ENCODE measurements around the gene ABCA13. TPM values are rescaled to one million over a fixed set of nuclear protein-coding genes. Genes with fewer than 3 reads are reported as not detected.

Gene ABCA13
- total RNA-seq, 1 experiment from 2014 or later, result 1.7 TPM

- no peak overlapping the region for H3K4me3 ChIP-seq (ENCODE audit: low read depth in 2 of 2, low read length in 2 of 2)
- no peaks in the 10 kb centered on the region for H3K4me1 ChIP-seq (ENCODE audit: control insufficient read depth, insufficient read depth, low read length)
- ChIA-PET POLR2A (no interaction called here), CTCF (no interaction called here)
- ATAC-seq (no peak), DNase-seq (ENCODE audit: low read depth, low spot score) (no peak)
- BruUV-seq (replicated peaks), result no TSS peak
- in situ Hi-C loops (cut with HindIII; ENCODE audit: low pct_unique_long_range_greater_than_20kb, low sequenced_read_pairs), result no loop called here
- H3K36me3 ChIP-seq (ENCODE audit: control insufficient read depth, insufficient read depth, low read length), result no peaks in the 10 kb centered on the region
- TF ChIP-seq SIN3A (IDR thresholded peaks at IDR 0.05; ENCODE audit: borderline replicate concordance, insufficient read depth, low read depth, low read length) (no peak), POLR2AphosphoS5 (IDR thresholded peaks at IDR 0.05; ENCODE audit: low read depth, low read length) (no peak), TCF7L2 (IDR thresholded peaks at IDR 0.05; ENCODE audit: low read depth, low read length) (no peak)
- TF ChIP-seq, protein P1, sequence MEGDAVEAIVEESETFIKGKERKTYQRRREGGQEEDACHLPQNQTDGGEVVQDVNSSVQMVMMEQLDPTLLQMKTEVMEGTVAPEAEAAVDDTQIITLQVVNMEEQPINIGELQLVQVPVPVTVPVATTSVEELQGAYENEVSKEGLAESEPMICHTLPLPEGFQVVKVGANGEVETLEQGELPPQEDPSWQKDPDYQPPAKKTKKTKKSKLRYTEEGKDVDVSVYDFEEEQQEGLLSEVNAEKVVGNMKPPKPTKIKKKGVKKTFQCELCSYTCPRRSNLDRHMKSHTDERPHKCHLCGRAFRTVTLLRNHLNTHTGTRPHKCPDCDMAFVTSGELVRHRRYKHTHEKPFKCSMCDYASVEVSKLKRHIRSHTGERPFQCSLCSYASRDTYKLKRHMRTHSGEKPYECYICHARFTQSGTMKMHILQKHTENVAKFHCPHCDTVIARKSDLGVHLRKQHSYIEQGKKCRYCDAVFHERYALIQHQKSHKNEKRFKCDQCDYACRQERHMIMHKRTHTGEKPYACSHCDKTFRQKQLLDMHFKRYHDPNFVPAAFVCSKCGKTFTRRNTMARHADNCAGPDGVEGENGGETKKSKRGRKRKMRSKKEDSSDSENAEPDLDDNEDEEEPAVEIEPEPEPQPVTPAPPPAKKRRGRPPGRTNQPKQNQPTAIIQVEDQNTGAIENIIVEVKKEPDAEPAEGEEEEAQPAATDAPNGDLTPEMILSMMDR (IDR thresholded peaks at IDR 0.05), result no peak
- TF ChIP-seq, protein P2, sequence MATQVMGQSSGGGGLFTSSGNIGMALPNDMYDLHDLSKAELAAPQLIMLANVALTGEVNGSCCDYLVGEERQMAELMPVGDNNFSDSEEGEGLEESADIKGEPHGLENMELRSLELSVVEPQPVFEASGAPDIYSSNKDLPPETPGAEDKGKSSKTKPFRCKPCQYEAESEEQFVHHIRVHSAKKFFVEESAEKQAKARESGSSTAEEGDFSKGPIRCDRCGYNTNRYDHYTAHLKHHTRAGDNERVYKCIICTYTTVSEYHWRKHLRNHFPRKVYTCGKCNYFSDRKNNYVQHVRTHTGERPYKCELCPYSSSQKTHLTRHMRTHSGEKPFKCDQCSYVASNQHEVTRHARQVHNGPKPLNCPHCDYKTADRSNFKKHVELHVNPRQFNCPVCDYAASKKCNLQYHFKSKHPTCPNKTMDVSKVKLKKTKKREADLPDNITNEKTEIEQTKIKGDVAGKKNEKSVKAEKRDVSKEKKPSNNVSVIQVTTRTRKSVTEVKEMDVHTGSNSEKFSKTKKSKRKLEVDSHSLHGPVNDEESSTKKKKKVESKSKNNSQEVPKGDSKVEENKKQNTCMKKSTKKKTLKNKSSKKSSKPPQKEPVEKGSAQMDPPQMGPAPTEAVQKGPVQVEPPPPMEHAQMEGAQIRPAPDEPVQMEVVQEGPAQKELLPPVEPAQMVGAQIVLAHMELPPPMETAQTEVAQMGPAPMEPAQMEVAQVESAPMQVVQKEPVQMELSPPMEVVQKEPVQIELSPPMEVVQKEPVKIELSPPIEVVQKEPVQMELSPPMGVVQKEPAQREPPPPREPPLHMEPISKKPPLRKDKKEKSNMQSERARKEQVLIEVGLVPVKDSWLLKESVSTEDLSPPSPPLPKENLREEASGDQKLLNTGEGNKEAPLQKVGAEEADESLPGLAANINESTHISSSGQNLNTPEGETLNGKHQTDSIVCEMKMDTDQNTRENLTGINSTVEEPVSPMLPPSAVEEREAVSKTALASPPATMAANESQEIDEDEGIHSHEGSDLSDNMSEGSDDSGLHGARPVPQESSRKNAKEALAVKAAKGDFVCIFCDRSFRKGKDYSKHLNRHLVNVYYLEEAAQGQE (IDR thresholded peaks at IDR 0.05; ENCODE audit: insufficient read depth in 1 of 2, low read depth in 2 of 2, low read length in 1 of 2), result no peak
- intact Hi-C loops (cut with micrococcal nuclease; ENCODE audit: unreplicated experiment), result no loop called here
- H3K27ac ChIP-seq (ENCODE audit: low read length), result no peak overlapping the region
- no peaks in the 10 kb centered on the region for H3K27me3 ChIP-seq (ENCODE audit: control insufficient read depth, insufficient read depth, low read length)
- H3K9me3 ChIP-seq (ENCODE audit: control insufficient read depth, insufficient read depth, low read depth, low read length), result no peaks in the 10 kb centered on the region
Measured at GRCh38 chr7:48387932-48388331, 216.7 kb downstream of the ABCA13 start.

DNA sequence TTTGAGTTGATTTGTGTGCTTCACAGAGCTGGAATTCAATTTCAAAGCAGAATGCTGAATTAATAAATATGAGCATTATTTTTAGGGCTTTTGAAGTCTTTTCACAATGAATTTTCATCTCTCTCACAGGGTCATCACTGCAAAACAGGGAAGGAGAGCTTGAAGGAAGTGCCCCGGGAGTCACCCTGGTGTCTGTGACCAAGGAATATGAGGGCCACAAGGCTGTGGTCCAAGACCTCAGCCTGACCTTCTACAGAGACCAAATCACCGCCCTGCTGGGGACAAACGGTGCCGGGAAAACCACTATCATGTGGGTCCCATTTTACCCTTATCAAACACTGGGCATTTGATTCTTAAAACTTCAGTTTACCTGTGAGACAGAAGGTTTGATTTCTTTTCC lies 217.7 kb downstream of the ABCA13 start:
- H3K27me3 ChIP-seq (ENCODE audit: control insufficient read depth, insufficient read depth, low read length), result no peaks in the 10 kb centered on the region
- POLR2A ChIA-PET, result no interaction called here
- intact Hi-C loops (cut with micrococcal nuclease; ENCODE audit: unreplicated experiment), result no loop called here
- H3K4me1 ChIP-seq (ENCODE audit: control insufficient read depth, insufficient read depth, low read length), result no peaks in the 10 kb centered on the region
- BruUV-seq (replicated peaks), result no TSS peak
- H3K9me3 ChIP-seq (ENCODE audit: control insufficient read depth, insufficient read depth, low read depth, low read length), result no peaks in the 10 kb centered on the region
- DNase-seq (ENCODE audit: low read depth, low spot score) (no peak), ATAC-seq (no peak)
- no peak overlapping the region for H3K27ac ChIP-seq (ENCODE audit: low read length)
- H3K4me3 ChIP-seq (ENCODE audit: low read depth in 2 of 2, low read length in 2 of 2), result no peak overlapping the region
- CTCF ChIA-PET, result no interaction called here
- TF ChIP-seq, protein P1 (IDR thresholded peaks at IDR 0.05), result no peak
- TF ChIP-seq SIN3A (IDR thresholded peaks at IDR 0.05; ENCODE audit: borderline replicate concordance, insufficient read depth, low read depth, low read length) (no peak), TCF7L2 (IDR thresholded peaks at IDR 0.05; ENCODE audit: low read depth, low read length) (no peak), POLR2AphosphoS5 (IDR thresholded peaks at IDR 0.05; ENCODE audit: low read depth, low read length) (no peak)
- TF ChIP-seq, protein P2 (IDR thresholded peaks at IDR 0.05; ENCODE audit: insufficient read depth in 1 of 2, low read depth in 2 of 2, low read length in 1 of 2), result no peak
- no peaks in the 10 kb centered on the region for H3K36me3 ChIP-seq (ENCODE audit: control insufficient read depth, insufficient read depth, low read length)
- in situ Hi-C loops (cut with HindIII; ENCODE audit: low pct_unique_long_range_greater_than_20kb, low sequenced_read_pairs), result no loop called here

Data from Panc1 (cell line).